Cortex of kidney (tissue), 1 donor: ENCODE data around the gene SLC7A5.
"Not testable (repeated sequence)": the region's sequence is repeated elsewhere in the genome, so short reads cannot be mapped to it uniquely, and the experiment has no call there.

Experiments
- DNase-seq: peaks from one replicate; lab custom pipeline; 2025; lab: John Stamatoyannopoulos, UW

Gene SLC7A5

GRCh38 chr16:87869061-87869878, at the start of gene SLC7A5:
Gene SLC7A5, minus strand, starts transcription at chr16:87869507. Its CDS starts 85 bp downstream, at chr16:87869422.
- DNase-seq: not testable (repeated sequence)

GRCh38 chr16:87918338-87918737, 49.0 kb upstream of the SLC7A5 start:
- no peak for DNase-seq

GRCh38 chr16:87917503-87917902, 48.2 kb upstream of the SLC7A5 start:
- no peak for DNase-seq

DNA sequence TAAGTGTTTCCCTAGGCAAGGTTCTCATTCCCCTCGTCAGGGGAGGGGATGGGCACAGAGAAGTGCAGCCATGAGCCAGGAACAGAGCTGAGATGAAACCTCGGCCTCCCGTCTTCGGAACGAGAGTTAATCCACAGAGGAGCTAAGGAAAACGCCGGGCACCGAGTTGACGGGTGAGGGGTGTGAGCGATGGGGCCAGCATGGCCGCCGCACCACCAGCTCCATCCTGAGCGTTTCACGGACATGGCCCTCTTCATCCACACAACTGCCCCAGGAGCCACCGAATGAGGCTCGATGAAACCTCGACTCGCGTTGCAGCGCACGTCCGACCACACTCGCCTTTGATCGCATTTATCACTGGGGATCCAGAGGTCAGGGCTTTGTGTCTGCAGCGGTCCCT, 45.5 kb upstream of the SLC7A5 start:
- no peak for DNase-seq

- not testable (repeated sequence) for DNase-seq
Observed at GRCh38 chr16:87914021-87914725, 44.9 kb upstream of the SLC7A5 start.

DNA sequence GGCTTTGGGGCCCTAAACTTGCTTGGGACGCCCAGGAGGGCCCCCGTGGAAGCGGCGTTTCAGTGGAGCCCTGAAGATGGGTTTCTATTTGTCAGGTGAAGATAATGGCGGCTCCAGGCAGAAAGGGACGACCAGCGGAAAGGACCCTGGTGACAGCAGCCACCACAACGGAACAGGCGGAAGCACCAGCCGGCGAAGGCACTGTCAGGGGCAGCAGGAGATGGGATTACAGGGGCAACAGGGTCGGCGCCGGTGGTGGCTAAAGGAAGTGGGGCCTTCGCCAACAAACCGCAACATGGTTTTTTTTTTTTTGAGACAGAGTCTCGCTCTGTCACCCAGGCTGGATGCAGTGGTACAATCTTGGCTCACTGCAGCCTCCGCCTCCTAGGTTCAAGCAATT, 43.4 kb upstream of the SLC7A5 start:
- DNase-seq: not testable (repeated sequence)

DNA sequence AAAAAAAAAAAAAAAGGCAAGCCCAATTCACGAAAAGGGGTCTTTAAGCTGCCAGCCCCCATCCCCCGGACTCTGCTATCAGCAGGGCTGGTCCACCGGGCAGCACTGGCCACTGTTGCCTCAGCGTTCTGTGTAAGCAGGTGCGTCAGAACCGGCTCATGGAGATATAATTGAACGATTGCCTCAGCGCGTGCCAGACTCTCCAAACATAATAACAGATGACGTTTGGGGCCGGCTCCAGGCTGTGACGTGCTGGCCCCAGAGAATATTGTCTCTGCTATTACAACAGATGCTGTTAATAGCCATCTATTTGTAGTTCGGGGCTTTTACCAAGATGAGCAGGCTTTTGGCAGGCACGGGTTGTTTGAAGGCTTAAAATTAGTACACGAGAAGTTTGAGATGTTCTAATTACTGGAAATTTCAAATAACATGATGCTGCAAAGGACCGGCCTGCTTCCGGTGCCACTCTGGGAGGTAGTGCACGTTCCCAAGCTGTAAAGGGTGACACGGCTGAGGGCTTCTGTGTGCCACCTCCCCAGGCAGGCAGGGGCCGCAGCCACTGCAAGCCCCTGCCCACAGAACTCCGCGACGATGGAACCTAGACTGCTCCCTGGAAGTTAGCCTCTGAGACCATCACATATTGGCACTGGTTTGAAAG, 41.9 kb upstream of the SLC7A5 start:
- not testable (repeated sequence) for DNase-seq

GRCh38 chr16:87909203-87909935, 40.1 kb upstream of the SLC7A5 start:
- DNase-seq: not testable (repeated sequence)

GRCh38 chr16:87908101-87908500, 38.8 kb upstream of the SLC7A5 start:
- not testable (repeated sequence) for DNase-seq

GRCh38 chr16:87905521-87905920, 36.2 kb upstream of the SLC7A5 start:
- not testable (repeated sequence) for DNase-seq

- not testable (repeated sequence) for DNase-seq
Observed at GRCh38 chr16:87904963-87905362, 35.7 kb upstream of the SLC7A5 start.

- not testable (repeated sequence) for DNase-seq
Observed at GRCh38 chr16:87900489-87900888, 31.2 kb upstream of the SLC7A5 start.

- DNase-seq: no peak
Observed at GRCh38 chr16:87897521-87898505, 28.5 kb upstream of the SLC7A5 start.

DNA sequence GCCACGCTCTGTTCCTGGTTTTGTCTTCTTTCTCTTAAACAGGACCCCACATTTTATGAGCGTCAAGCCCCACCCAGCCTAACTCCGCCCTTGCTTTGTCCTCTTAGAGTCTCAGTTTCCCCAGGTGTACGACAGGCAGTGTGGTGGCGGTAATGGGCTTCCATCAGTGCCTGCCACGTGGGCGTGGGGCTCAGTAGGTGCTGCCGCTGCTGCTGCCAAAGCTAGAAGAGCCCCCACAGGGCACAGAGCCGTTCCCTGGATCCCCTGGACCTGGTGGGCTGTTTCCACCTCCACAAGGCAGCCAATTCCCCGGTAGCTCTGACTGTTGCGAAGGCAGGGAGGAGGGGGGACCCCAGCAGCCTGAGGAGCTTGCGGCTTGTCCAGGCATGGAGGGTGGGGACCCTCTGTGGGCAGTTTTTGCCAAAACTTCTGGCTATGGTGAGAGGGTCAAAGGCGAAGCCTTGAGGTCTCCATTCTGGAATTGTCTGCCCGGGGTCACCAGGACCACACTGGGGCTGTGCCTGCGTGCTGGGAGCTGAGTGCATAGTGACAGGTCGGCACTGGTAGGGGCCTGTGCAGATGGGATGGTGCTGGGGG, 27.7 kb upstream of the SLC7A5 start:
- not testable (repeated sequence) for DNase-seq

- DNase-seq: not testable (repeated sequence)
Observed at GRCh38 chr16:87896176-87896890, 27.0 kb upstream of the SLC7A5 start.

- no peak for DNase-seq
Observed at GRCh38 chr16:87895641-87896141, 26.4 kb upstream of the SLC7A5 start.

- not testable (repeated sequence) for DNase-seq
Observed at GRCh38 chr16:87894005-87894404, 24.7 kb upstream of the SLC7A5 start.

DNA sequence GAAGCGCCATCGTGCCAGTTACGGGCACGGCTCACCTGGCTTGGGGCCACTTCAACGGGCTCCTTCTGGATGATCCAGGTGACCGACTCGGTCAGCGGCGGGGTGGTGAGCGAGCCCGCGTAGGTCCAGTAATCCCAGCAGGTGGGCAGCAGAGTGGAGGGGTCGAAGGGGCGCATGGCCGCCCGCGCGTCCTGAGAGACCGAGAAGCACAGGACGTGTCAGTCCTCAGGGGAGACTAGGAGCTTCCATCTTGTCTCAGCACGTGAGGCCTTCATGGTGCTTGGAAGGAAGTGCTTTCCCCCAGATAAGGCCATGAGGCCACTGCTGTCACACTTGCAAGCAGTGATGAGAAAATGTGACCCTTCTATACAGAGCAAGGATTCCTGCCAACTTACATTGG, 22.5 kb upstream of the SLC7A5 start:
- no peak for DNase-seq

- DNase-seq: not testable (repeated sequence)
Observed at GRCh38 chr16:87889762-87890161, 20.5 kb upstream of the SLC7A5 start.
